Lower leg skin (tissue), 4 donors: ENCODE results near the gene PHF11. TPM values are rescaled to one million over a fixed set of nuclear protein-coding genes. Genes with fewer than 3 reads are reported as not detected.

ENCODE experiments used
- DNase-seq, 2 donors: peaks; one replicate each; pipeline ENCODE4 v3.0.0-alpha.2; 2019; ENCODE audit warnings: low spot score in 2 of 2
- H3K4me3 ChIP-seq: fragments of 200-600 bp; sonication (generic); 2 replicates; pipeline ENCODE4 v1.5.1; 2017; ENCODE audit warnings: mild to moderate bottlenecking, low read depth; ENCODE audit not compliant: poor library complexity, severe bottlenecking
- POLR2A ChIP-seq, 2 donors: fragments of 450-650 bp; IDR thresholded peaks; one replicate each; pipeline ENCODE4 v1.6.1; 2016 to 2017; ENCODE audit warnings: antibody characterized with exemption in 2 of 2, mild to moderate bottlenecking in 1 of 2, moderate library complexity in 1 of 2
- WGBS, 2 donors: methylation state at CpG; one replicate each; pipeline ENCODE4 v1.1.5; 2018; 5-methylcytosine and 5-hydroxymethylcytosine counted together
- intact Hi-C: fragments of 100-400 bp; cut with DNase I; formaldehyde crosslinking; loops from one replicate; pipeline ENCODE4 v1.15.0; 2023; ENCODE audit warnings: low total_unique reads
- total RNA-seq, 4 donors: library from RNA; depleted of rRNA; stranded (reverse); fragments of >200 nt; gene quantifications; one replicate each; pipeline ENCODE4 v1.1.0, GENCODE V29; 2016
- TF ChIP-seq, protein P1 (sequence below), 3 donors: fragments of 450-650 bp; IDR thresholded peaks; one replicate each; pipeline ENCODE4 v1.5.1; 2016; ENCODE audit warnings: antibody characterized with exemption in 3 of 3, mild to moderate bottlenecking in 3 of 3, moderate library complexity in 2 of 3

PHF11 gene
- total RNA-seq, 4 donors from 2014 or later, result 21.2 to 49.4 (median 32.0) TPM

DNA sequence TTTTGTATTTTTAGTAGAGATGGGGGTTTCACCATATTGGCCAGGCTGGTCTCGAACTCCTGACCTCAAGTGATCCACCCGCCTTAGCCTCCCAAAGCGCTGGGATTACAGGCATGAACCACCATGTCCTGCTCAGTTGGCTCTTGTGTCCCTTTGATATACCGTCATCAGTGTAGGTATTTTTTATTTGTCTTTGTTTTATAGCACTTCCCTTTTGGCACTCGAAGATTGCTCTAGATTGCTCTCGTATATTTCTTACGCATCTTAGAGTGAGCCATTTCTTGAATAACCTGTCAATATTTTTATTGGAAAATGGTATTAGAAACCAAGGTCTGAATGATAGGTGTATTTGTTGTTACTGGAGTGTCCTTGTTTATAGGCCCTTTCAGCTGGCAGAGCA lies 42.3 kb upstream of the PHF11 start:
- 91 to 96% methylated on average over 7 of the region's 7 CpGs for WGBS, 2 donors
- DNase-seq, result no peak
- TF ChIP-seq POLR2A (IDR thresholded peaks at IDR 0.05), result no peak
- TF ChIP-seq, protein P1, sequence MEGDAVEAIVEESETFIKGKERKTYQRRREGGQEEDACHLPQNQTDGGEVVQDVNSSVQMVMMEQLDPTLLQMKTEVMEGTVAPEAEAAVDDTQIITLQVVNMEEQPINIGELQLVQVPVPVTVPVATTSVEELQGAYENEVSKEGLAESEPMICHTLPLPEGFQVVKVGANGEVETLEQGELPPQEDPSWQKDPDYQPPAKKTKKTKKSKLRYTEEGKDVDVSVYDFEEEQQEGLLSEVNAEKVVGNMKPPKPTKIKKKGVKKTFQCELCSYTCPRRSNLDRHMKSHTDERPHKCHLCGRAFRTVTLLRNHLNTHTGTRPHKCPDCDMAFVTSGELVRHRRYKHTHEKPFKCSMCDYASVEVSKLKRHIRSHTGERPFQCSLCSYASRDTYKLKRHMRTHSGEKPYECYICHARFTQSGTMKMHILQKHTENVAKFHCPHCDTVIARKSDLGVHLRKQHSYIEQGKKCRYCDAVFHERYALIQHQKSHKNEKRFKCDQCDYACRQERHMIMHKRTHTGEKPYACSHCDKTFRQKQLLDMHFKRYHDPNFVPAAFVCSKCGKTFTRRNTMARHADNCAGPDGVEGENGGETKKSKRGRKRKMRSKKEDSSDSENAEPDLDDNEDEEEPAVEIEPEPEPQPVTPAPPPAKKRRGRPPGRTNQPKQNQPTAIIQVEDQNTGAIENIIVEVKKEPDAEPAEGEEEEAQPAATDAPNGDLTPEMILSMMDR (IDR thresholded peaks at IDR 0.05), result no peak
- H3K4me3 ChIP-seq, result no peak overlapping the region
- intact Hi-C loops, result no loop called here

DNA sequence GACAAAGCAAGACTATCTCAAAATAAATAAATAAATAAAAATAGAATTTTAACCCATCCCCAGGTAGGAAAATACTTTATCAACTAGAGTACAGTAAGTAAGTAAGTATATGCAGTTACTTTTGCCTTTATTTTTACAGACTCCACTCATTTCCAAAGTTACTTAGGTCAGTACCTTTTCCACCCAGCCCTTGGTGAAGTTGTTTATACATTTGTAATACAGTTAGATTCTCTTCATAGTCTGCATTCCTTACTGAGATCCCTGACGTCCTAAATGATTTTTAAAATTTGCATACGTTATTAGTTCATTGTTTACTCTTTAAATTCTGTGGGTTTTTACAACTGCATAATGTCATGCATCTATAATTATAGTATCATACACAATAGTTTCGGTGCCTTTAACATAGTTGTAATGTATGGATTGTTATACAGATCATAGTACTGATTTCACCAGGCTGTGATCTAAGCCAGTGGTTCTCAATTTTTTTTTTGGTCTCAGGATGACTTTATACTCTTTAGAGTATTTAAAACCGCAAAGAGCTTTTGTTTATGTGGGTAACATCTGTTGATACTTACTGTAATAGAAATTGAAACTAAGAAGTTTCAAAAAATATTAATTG lies 41.3 kb upstream of the PHF11 start:
- WGBS, 2 donors, result 58 to 64% methylated on average over 4 of the region's 4 CpGs
- no peak overlapping the region for H3K4me3 ChIP-seq
- intact Hi-C loops, result no loop called here
- TF ChIP-seq, protein P1 (IDR thresholded peaks at IDR 0.05), result no peak
- no peak for TF ChIP-seq POLR2A (IDR thresholded peaks at IDR 0.05)
- DNase-seq, result no peak

DNA sequence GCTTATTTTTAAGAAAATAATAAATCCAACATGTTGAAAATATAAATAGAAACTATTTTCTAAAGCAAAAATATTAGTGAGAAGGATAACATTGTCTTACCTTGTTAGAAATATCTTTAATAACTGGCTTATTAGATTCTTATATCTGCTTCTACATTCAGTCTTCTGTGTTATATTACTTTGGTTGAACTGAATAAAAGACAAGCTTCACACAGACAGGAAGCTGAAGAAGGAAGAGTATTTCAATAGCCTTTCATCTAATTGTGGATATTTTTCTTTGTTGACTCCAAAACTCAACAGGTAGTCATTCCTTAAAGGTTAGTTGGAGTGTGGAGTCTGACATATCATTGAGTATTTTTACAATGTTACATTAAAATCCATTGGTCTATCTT lies 40.8 kb upstream of the PHF11 start:
- no peak overlapping the region for H3K4me3 ChIP-seq
- TF ChIP-seq POLR2A (IDR thresholded peaks at IDR 0.05), result no peak
- TF ChIP-seq, protein P1 (IDR thresholded peaks at IDR 0.05), result no peak
- no peak for DNase-seq
- intact Hi-C loops, result no loop called here

DNA sequence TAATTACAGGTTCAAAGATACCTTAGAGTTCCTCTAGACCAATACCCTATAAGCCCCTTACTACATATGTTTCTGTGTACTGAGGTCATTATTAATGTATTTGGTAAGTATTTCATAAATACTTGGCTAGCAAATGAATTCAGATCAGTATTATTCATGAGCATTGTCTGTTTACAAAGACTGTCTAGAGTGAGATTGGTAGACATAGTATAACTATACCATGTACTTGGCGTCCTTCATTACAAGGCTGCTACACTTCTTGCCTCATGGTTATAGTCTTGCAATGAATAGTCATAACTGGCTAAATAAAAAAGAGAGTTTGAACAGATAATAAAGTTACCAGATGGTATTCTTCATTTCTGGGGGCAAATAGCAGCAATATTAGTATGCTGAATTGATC lies 39.6 kb upstream of the PHF11 start:
- intact Hi-C loops, result no loop called here
- no peak for DNase-seq
- no peak overlapping the region for H3K4me3 ChIP-seq
- TF ChIP-seq, protein P1 (IDR thresholded peaks at IDR 0.05), result no peak
- TF ChIP-seq POLR2A (IDR thresholded peaks at IDR 0.05), result no peak
- 88 to 93% methylated on average over 1 of the region's 1 CpG for whole genome bisulfite sequencing, 2 donors

DNA sequence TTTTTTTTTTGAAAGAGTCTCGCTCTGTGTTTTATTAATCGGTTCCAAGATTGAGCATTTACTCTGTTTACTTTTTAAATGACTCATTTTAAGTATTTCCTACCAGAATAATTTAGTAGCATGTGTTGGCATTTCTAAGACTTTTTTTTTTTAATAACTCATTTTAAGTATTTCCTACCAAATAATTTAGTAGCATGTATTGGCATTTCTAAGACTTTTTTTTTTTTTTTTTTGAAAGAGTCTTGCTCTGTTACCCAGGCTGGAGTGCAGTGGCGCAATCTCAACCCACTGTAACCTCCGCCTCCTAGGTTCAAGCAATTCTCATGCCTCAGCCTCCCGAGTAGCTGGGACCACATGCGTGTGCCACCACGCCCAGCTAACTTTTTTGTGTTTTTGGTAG lies 38.5 kb upstream of the PHF11 start:
- TF ChIP-seq, protein P1 (IDR thresholded peaks at IDR 0.05), result no peak
- TF ChIP-seq POLR2A (IDR thresholded peaks at IDR 0.05), result no peak
- no peak for DNase-seq
- intact Hi-C loops, result no loop called here
- no peak overlapping the region for H3K4me3 ChIP-seq
- 64 to 75% methylated on average over 7 of the region's 7 CpGs for WGBS, 2 donors

DNA sequence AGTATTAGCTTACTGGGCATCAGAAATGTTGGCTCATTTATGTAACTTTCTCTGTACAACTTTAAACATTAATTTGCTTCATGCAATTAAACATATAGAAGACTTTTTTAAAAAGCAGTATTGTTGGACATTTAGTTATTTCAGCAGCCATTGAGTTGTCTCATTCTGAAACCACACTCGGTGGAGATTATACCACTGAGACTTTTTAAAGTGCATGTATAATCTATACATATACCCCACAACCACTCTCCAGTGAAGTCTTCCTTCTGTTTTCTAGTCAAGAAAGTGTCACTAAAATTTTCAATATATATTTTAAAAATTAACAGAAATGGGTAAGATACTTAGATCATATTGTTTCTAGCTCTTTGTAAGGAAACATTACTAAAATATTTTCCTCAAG lies 36.2 kb upstream of the PHF11 start:
- intact Hi-C loops, result no loop called here
- 97 to 98% methylated on average over 1 of the region's 1 CpG for WGBS, 2 donors

More for the DNA sequence above, 36.2 kb upstream of the PHF11 start:
- TF ChIP-seq, protein P1 (IDR thresholded peaks at IDR 0.05), result no peak
- no peak for TF ChIP-seq POLR2A (IDR thresholded peaks at IDR 0.05)
- H3K4me3 ChIP-seq, result no peak overlapping the region
- DNase-seq, result no peak
